ENCODE data around the gene ZSCAN22. TPM values are rescaled to one million over a fixed set of nuclear protein-coding genes. Genes with fewer than 3 reads are reported as not detected.
"Not testable (repeated sequence)": the region's sequence is repeated elsewhere in the genome, so short reads cannot be mapped to it uniquely, and the experiment has no call there.

Gene ZSCAN22
- total and polyA plus RNA-seq, 2 of the 4 experiments (the other 2 are of a cell fraction), result 2.2 to 2.5 TPM

DNA sequence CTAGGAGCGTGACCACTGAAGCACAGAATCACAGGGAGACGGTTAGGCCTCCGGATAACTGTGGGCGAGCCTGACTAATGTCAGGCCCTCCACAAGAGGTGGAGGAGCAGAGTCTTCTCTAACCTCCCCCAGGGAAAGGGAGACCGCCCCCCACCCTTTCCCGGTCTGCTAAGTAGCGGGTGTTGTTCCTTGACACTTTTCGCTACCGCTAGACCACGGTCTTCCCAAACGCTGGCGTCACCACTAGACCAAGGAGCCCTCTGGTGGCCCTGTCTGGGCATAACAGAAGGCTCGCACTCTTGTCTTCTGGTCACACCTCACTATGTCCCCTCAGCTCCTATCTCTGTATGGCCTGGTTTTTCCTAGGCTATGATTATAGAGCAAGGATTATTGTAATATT is 16.1 kb upstream of the ZSCAN22 start:
- dilution Hi-C loops (cut with HindIII; ENCODE audit: low sequenced_read_pairs, unreplicated experiment); ATAC-seq (ENCODE audit: low read depth): not testable (repeated sequence)

More for the DNA sequence above, 16.1 kb upstream of the ZSCAN22 start:
- BruUV-seq (replicated peaks); H4K5ac ChIP-seq (ENCODE audit: low read depth, low read length); H3K4ac ChIP-seq (ENCODE audit: low read depth, low read length); H2AK5ac ChIP-seq (ENCODE audit: low read depth, low read length); H2BK20ac ChIP-seq (ENCODE audit: low read depth, low read length); H3K14ac ChIP-seq (replicated peaks; ENCODE audit: low read depth, low read length); CTCF ChIA-PET; H2AK9ac ChIP-seq (replicated peaks; ENCODE audit: low read depth, low read length, poor library complexity); H3K9me1 ChIP-seq (ENCODE audit: insufficient read depth, low read length); H3K9me3 ChIP-seq (ENCODE audit: control insufficient read depth, insufficient read depth, low read length); intact Hi-C loops (cut with micrococcal nuclease); H3K4me3 ChIP-seq (ENCODE audit: insufficient read depth, low read depth, low read length); H2BK120ac ChIP-seq (ENCODE audit: low read depth, low read length); DNase-seq; H4K91ac ChIP-seq (ENCODE audit: insufficient read depth, low read depth, low read length); in situ Hi-C loops (cut with MboI; ENCODE audit: low sequenced_read_pairs); H2BK15ac ChIP-seq (ENCODE audit: low read depth, low read length); H2AFZ ChIP-seq (replicated peaks; ENCODE audit: low read length, poor library complexity); H4K8ac ChIP-seq (ENCODE audit: low read depth in 2 of 2, low read length in 2 of 2); H3K27ac ChIP-seq (ENCODE audit: insufficient read depth, low read length); H4K20me1 ChIP-seq (ENCODE audit: insufficient read depth, low read length); H3K18ac ChIP-seq (ENCODE audit: low read depth, low read length); POLR2A ChIA-PET (ENCODE audit: unreplicated experiment); H3K56ac ChIP-seq (ENCODE audit: extremely low read depth, insufficient read depth, low read length); H3K23ac ChIP-seq (ENCODE audit: low read depth, low read length); H3K27me3 ChIP-seq (ENCODE audit: control insufficient read depth, insufficient read depth, low read length); H3K4me1 ChIP-seq (ENCODE audit: control insufficient read depth, insufficient read depth, low read length); H3K9ac ChIP-seq (ENCODE audit: low read depth, low read length); H3K4me2 ChIP-seq (ENCODE audit: low read depth, low read length); H2BK5ac ChIP-seq (ENCODE audit: low read depth, low read length, poor library complexity, severe bottlenecking): not testable (repeated sequence)
- no CpG with 5 or more reads among the region's 13 CpGs for WGBS, 2 experiments (ENCODE audit: extremely low coverage in 2 of 2, insufficient read length in 1 of 2)
- Histone ChIP-seq H3K36me3 (ENCODE audit: control insufficient read depth, insufficient read depth, low read length) (peaks cover 42% of the 10 kb centered on the region), H3K79me1 (ENCODE audit: low read depth in 1 of 2, low read length in 2 of 2) (peaks cover 30 to 33% of the 10 kb centered on the region in 2 experiments)
